HEK293T (cell line): Measurements from ENCODE around the gene SLAMF8.

Experiments used
- ARNT ChIP-seq: fragments of 450-650 bp; IDR thresholded peaks from 2 replicates; pipeline ENCODE4 v1.6.1; 2017; ENCODE audit warnings: mild to moderate bottlenecking
- BHLHE40 ChIP-seq: fragments of 450-650 bp; IDR thresholded peaks from 2 replicates; pipeline ENCODE4 v1.6.1; 2016; ENCODE audit warnings: mild to moderate bottlenecking, moderate library complexity, borderline replicate concordance
- CTBP1 ChIP-seq: fragments of 450-650 bp; IDR thresholded peaks from 2 replicates; pipeline ENCODE4 v1.6.1; 2016; ENCODE audit warnings: borderline replicate concordance
- ELF4 ChIP-seq: fragments of 450-650 bp; IDR thresholded peaks from 2 replicates; pipeline ENCODE4 v1.6.1; 2017; ENCODE audit warnings: antibody characterized with exemption
- FOXK2 ChIP-seq: fragments of 450-650 bp; IDR thresholded peaks from 2 replicates; pipeline ENCODE4 v1.6.1; 2016; ENCODE audit warnings: mild to moderate bottlenecking
- FOXM1 ChIP-seq: fragments of 450-650 bp; IDR thresholded peaks from 2 replicates; pipeline ENCODE4 v1.6.1; 2017; ENCODE audit warnings: mild to moderate bottlenecking, borderline replicate concordance
- HDGF ChIP-seq: fragments of 450-650 bp; IDR thresholded peaks from 2 replicates; pipeline ENCODE4 v1.6.1; 2017; ENCODE audit warnings: antibody characterized with exemption, borderline replicate concordance
- L3MBTL2 ChIP-seq: fragments of 450-650 bp; conservative IDR thresholded peaks from 2 replicates; pipeline ENCODE4 v1.6.1; 2016; ENCODE audit warnings: mild to moderate bottlenecking
- LEF1 ChIP-seq: fragments of 450-650 bp; IDR thresholded peaks from 2 replicates; pipeline ENCODE4 v1.6.1; 2017; ENCODE audit warnings: mild to moderate bottlenecking, borderline replicate concordance
- NFRKB ChIP-seq: fragments of 450-650 bp; IDR thresholded peaks from 2 replicates; pipeline ENCODE4 v1.6.1; 2016; ENCODE audit warnings: mild to moderate bottlenecking, moderate library complexity
- PKNOX1 ChIP-seq: fragments of 450-650 bp; IDR thresholded peaks from 2 replicates; pipeline ENCODE4 v1.6.1; 2016
- SP1 ChIP-seq: fragments of 450-650 bp; IDR thresholded peaks from 2 replicates; pipeline ENCODE4 v1.6.1; 2017
- SUZ12 ChIP-seq: fragments of 450-650 bp; IDR thresholded peaks from 2 replicates; pipeline ENCODE4 v1.6.1; 2016; ENCODE audit warnings: mild to moderate bottlenecking
- ZNF384 ChIP-seq: fragments of 450-650 bp; IDR thresholded peaks from 2 replicates; pipeline ENCODE4 v1.6.1; 2016

- no peak for TF ChIP-seq FOXM1
- no peak for TF ChIP-seq CTBP1
- no peak for TF ChIP-seq SP1
- no peak for TF ChIP-seq ELF4
- TF ChIP-seq NFRKB: no peak
- no peak for TF ChIP-seq PKNOX1
- no peak for TF ChIP-seq HDGF
- no peak for TF ChIP-seq ZNF384
- TF ChIP-seq L3MBTL2: no peak
- no peak for TF ChIP-seq LEF1
- TF ChIP-seq BHLHE40: no peak
- no peak for TF ChIP-seq ARNT
- TF ChIP-seq FOXK2: no peak
- no peak for TF ChIP-seq SUZ12
These were observed 26.9 kb downstream of the SLAMF8 start for GRCh38 chr1:159853417-159854115.
